ENCODE results near the gene MAP2K5.

Gene MAP2K5

GRCh38 chr15:67765701-67766100, 223.2 kb downstream of the MAP2K5 start:
- no peak for DNase-seq

GRCh38 chr15:67766968-67767367, 224.5 kb downstream of the MAP2K5 start:
- DNase-seq, result no peak

GRCh38 chr15:67768313-67768977, 225.9 kb downstream of the MAP2K5 start:
- no peak for DNase-seq

- no peak for DNase-seq
Measured at GRCh38 chr15:67769497-67770357, 227.2 kb downstream of the MAP2K5 start.

- no peak for DNase-seq
Measured at GRCh38 chr15:67770358-67770628, 227.8 kb downstream of the MAP2K5 start.

- no peak for DNase-seq
Measured at GRCh38 chr15:67771189-67771800, 228.8 kb downstream of the MAP2K5 start.

- no peak for DNase-seq
Measured at GRCh38 chr15:67774626-67775025, 232.1 kb downstream of the MAP2K5 start.

GRCh38 chr15:67775250-67775649, 232.7 kb downstream of the MAP2K5 start:
- DNase-seq, result no peak

GRCh38 chr15:67775998-67776397, 233.5 kb downstream of the MAP2K5 start:
- no peak for DNase-seq

- no peak for DNase-seq
Measured at GRCh38 chr15:67776600-67776999, 234.1 kb downstream of the MAP2K5 start.

- no peak for DNase-seq
Measured at GRCh38 chr15:67777071-67777470, 234.6 kb downstream of the MAP2K5 start.

GRCh38 chr15:67777773-67778172, 235.3 kb downstream of the MAP2K5 start:
- DNase-seq, result no peak

GRCh38 chr15:67778968-67779548, 236.6 kb downstream of the MAP2K5 start:
- no peak for DNase-seq

- no peak for DNase-seq
Measured at GRCh38 chr15:67779549-67780111, 237.1 kb downstream of the MAP2K5 start.

GRCh38 chr15:67781061-67781460, 238.6 kb downstream of the MAP2K5 start:
- no peak for DNase-seq

GRCh38 chr15:67781907-67782690, 239.6 kb downstream of the MAP2K5 start:
- DNase-seq, result no peak

- no peak for DNase-seq
Measured at GRCh38 chr15:67782691-67782991, 240.1 kb downstream of the MAP2K5 start.

- peak; percentile 45 for DNase-seq
Measured at GRCh38 chr15:67783303-67783702, 240.8 kb downstream of the MAP2K5 start.

- DNase-seq, result no peak
Measured at GRCh38 chr15:67784090-67784781, 241.7 kb downstream of the MAP2K5 start.

GRCh38 chr15:67784856-67785430, 242.4 kb downstream of the MAP2K5 start:
- no peak for DNase-seq

- no peak for DNase-seq
Measured at GRCh38 chr15:67785431-67785830, 242.9 kb downstream of the MAP2K5 start.

GRCh38 chr15:67786646-67787045, 244.1 kb downstream of the MAP2K5 start:
- no peak for DNase-seq

Measured in activated CD8-positive, alpha-beta memory T cell treated with anti-CD3 and anti-CD28 coated beads, Interleukin-2, amount 50 U/mL, for 4 hours (primary cell).